H9 (cell line): ENCODE data around the gene ZNF431. TPM values are rescaled to one million over a fixed set of nuclear protein-coding genes. Genes with fewer than 3 reads are reported as not detected.

ENCODE experiments used
- DNase-seq: peaks from one replicate; pipeline ENCODE4 v3.0.0-alpha.2; 2017
- H2AFZ ChIP-seq: one replicate; pipeline ENCODE4 v1.6.1; 2013; ENCODE audit warnings: mild to moderate bottlenecking, low read length, control low read depth, moderate library complexity
- H2AK5ac ChIP-seq: 2 replicates; pipeline ENCODE4 v1.6.1; 2013; ENCODE audit warnings: low read length, control low read depth, mixed read lengths; ENCODE audit not compliant: insufficient read length
- H2BK120ac ChIP-seq: one replicate; pipeline ENCODE4 v1.6.1; 2013; ENCODE audit warnings: low read depth, mild to moderate bottlenecking, low read length, control low read depth, inconsistent platforms; ENCODE audit not compliant: poor library complexity, severe bottlenecking
- H2BK12ac ChIP-seq: 2 replicates; pipeline ENCODE4 v1.6.1; 2013; ENCODE audit warnings: low read length, control low read depth, mixed read lengths, low read depth; ENCODE audit not compliant: insufficient read length
- H2BK15ac ChIP-seq: 2 replicates; pipeline ENCODE4 v1.6.1; 2013; ENCODE audit warnings: low read depth, low read length, control low read depth
- H2BK20ac ChIP-seq: one replicate; pipeline ENCODE4 v1.6.1; 2013; ENCODE audit warnings: low read depth, mild to moderate bottlenecking, low read length, control low read depth, inconsistent platforms; ENCODE audit not compliant: poor library complexity, severe bottlenecking
- H2BK5ac ChIP-seq: 2 replicates; pipeline ENCODE4 v1.6.1; 2013; ENCODE audit warnings: low read length, control low read depth, mixed read lengths; ENCODE audit not compliant: insufficient read length
- H3K14ac ChIP-seq: 2 replicates; pipeline ENCODE4 v1.6.1; 2013; ENCODE audit warnings: low read length, control low read depth; ENCODE audit not compliant: insufficient read depth
- H3K18ac ChIP-seq: 2 replicates; pipeline ENCODE4 v1.6.1; 2013; ENCODE audit warnings: low read depth, mild to moderate bottlenecking, mixed read lengths, low read length, control low read depth; ENCODE audit not compliant: insufficient read length
- H3K23ac ChIP-seq: 2 replicates; pipeline ENCODE4 v1.6.1; 2013; ENCODE audit warnings: low read length, control low read depth, mixed read lengths, low read depth; ENCODE audit not compliant: insufficient read length
- H3K23me2 ChIP-seq: 2 replicates; pipeline ENCODE4 v1.6.1; 2013; ENCODE audit warnings: low read depth, mild to moderate bottlenecking, mixed read lengths, low read length, control low read depth; ENCODE audit not compliant: insufficient read length, poor library complexity, severe bottlenecking
- H3K27ac ChIP-seq: 2 replicates; pipeline ENCODE4 v1.5.1; 2013; ENCODE audit warnings: low read length, control low read depth, mixed read lengths, low read depth; ENCODE audit not compliant: insufficient read length
- H3K27me3 ChIP-seq: 2 replicates; pipeline ENCODE4 v1.6.1; 2013; ENCODE audit warnings: low read length, control low read depth, inconsistent platforms; ENCODE audit not compliant: insufficient read depth
- H3K4ac ChIP-seq: 2 replicates; pipeline ENCODE4 v1.6.1; 2013; ENCODE audit warnings: low read depth, mild to moderate bottlenecking, control low read depth, inconsistent platforms, low read length, moderate library complexity
- H3K4me1 ChIP-seq: 2 replicates; pipeline ENCODE4 v1.6.1; 2013; ENCODE audit warnings: low read length, control low read depth, inconsistent platforms; ENCODE audit not compliant: insufficient read depth
- H3K4me2 ChIP-seq: 2 replicates; pipeline ENCODE4 v1.6.1; 2013; ENCODE audit warnings: low read length, control low read depth, mixed read lengths; ENCODE audit not compliant: insufficient read length, insufficient read depth
- H3K56ac ChIP-seq: 2 replicates; pipeline ENCODE4 v1.6.1; 2013; ENCODE audit warnings: low read depth, mild to moderate bottlenecking, mixed read lengths, low read length, control low read depth; ENCODE audit not compliant: insufficient read length
- H3K79me1 ChIP-seq: 2 replicates; pipeline ENCODE4 v1.6.1; 2013; ENCODE audit warnings: low read depth, mild to moderate bottlenecking, moderate library complexity, low read length, control low read depth, inconsistent platforms; ENCODE audit not compliant: insufficient read depth, poor library complexity, severe bottlenecking
- H3K79me2 ChIP-seq: 2 replicates; pipeline ENCODE4 v1.6.1; 2013; ENCODE audit warnings: low read length, control low read depth, inconsistent platforms; ENCODE audit not compliant: insufficient read depth
- H3K9ac ChIP-seq: 2 replicates; pipeline ENCODE4 v1.6.1; 2013; ENCODE audit warnings: low read length, control low read depth, mixed read lengths; ENCODE audit not compliant: insufficient read length; ENCODE audit errors: extremely low read depth
- H3K9me3 ChIP-seq: one replicate; pipeline ENCODE4 v1.6.1; 2013; ENCODE audit warnings: low read depth, low read length, inconsistent platforms; ENCODE audit not compliant: control insufficient read depth
- H3T11ph ChIP-seq: one replicate; pipeline ENCODE4 v1.6.1; 2013; ENCODE audit warnings: mild to moderate bottlenecking, low read length, control low read depth, inconsistent platforms
- H4K20me1 ChIP-seq: one replicate; pipeline ENCODE4 v1.6.1; 2013; ENCODE audit not compliant: control insufficient read depth, insufficient read length, insufficient read depth
- H4K5ac ChIP-seq: 2 replicates; pipeline ENCODE4 v1.6.1; 2013; ENCODE audit warnings: low read depth, mild to moderate bottlenecking, mixed read lengths, low read length, control low read depth; ENCODE audit not compliant: insufficient read length
- H4K8ac ChIP-seq: replicated peaks from 2 replicates; pipeline ENCODE4 v1.6.1; 2013; ENCODE audit warnings: low read length, control low read depth, mixed read lengths, low read depth; ENCODE audit not compliant: insufficient read length
- H4K91ac ChIP-seq: 2 replicates; pipeline ENCODE4 v1.6.1; 2013; ENCODE audit warnings: low read depth, mild to moderate bottlenecking, moderate library complexity, mixed read lengths, low read length, control low read depth; ENCODE audit not compliant: insufficient read length
- H3K27ac Mint-ChIP-seq, 3 experiments: 2 replicates in 2 of 3; 3 replicates in 1 of 3; pipeline ENCODE4 v1.8.0; 2020 to 2021; ENCODE audit warnings: mixed read lengths in 3 of 3, mild to moderate bottlenecking in 1 of 3, moderate library complexity in 1 of 3
- H3K27me3 Mint-ChIP-seq: 2 replicates; pipeline ENCODE4 v1.8.0; 2021; ENCODE audit warnings: low read depth, mild to moderate bottlenecking, moderate library complexity, mixed read lengths
- H3K36me3 Mint-ChIP-seq, 3 experiments: 2 replicates in 2 of 3; 3 replicates in 1 of 3; pipeline ENCODE4 v1.8.0; 2020 to 2021; ENCODE audit warnings: low read depth in 3 of 3, mixed read lengths in 3 of 3; ENCODE audit not compliant: insufficient read depth in 1 of 3
- H3K4me1 Mint-ChIP-seq, 2 experiments: 2 replicates each; pipeline ENCODE4 v1.8.0; 2020; ENCODE audit warnings: mixed read lengths in 2 of 2
- H3K4me3 Mint-ChIP-seq, 2 experiments: 2 replicates in 1 of 2; 3 replicates in 1 of 2; pipeline ENCODE4 v1.8.0; 2020 to 2021; ENCODE audit warnings: mild to moderate bottlenecking in 2 of 2, mixed read lengths in 2 of 2, moderate library complexity in 1 of 2
- H3K9me3 Mint-ChIP-seq, 2 experiments: 2 replicates in 1 of 2; 3 replicates in 1 of 2; pipeline ENCODE4 v1.8.0; 2020; ENCODE audit warnings: mild to moderate bottlenecking in 2 of 2, mixed read lengths in 2 of 2, moderate library complexity in 1 of 2
- WGBS: extraction: QIAGEN DNeasy Blood & Tissue Kit; methylation state at CpG from one replicate; pipeline ENCODE4 v1.1.7; 2013; ENCODE audit warnings: missing lambda C conversion rate, low lambda C conversion rate, mixed read lengths; ENCODE audit not compliant: insufficient read length; ENCODE audit errors: extremely low coverage; 5-methylcytosine and 5-hydroxymethylcytosine counted together
- total RNA-seq: library from RNA; stranded (reverse); gene quantifications from 2 replicates; pipeline ENCODE4 v1.2.1, GENCODE V29; 2021
- TF ChIP-seq, protein P1 (sequence below): fragments of 200-600 bp; sonication (generic); conservative IDR thresholded peaks from 3 replicates; pipeline ENCODE4 v1.8.0; 2021; ENCODE audit warnings: antibody characterized with exemption, mild to moderate bottlenecking

The ZNF431 gene
- total RNA-seq, 1 experiment from 2014 or later, result 47.4 TPM

DNA sequence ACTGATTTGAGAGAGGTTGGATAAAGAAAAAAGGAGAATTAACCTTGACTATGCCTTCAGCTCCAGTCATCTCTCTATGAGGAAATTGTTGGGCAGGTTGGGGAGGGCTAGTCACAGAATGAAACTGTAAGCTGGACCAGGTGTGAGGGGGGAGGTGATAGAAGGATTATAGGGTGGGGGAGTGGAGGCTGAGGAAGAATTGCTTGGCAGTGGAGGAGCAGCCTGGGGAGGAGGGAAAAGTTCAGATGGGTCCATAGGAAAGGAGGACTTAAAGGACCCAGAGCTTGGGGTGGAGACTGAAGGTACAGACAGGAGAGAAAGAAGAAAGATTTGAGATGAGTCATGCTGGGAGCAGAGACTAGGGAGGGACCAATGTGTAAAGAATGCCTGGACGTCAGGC lies 8.2 kb upstream of the ZNF431 start:
- no peak overlapping the region for H3K27ac Mint-ChIP-seq
- no peak overlapping the region for H2BK12ac ChIP-seq
- no peak overlapping the region for H3T11ph ChIP-seq
- no peak overlapping the region for H4K91ac ChIP-seq
- H3K4me2 ChIP-seq, result no peak overlapping the region
- H3K27me3 Mint-ChIP-seq, result peaks cover 10% of the 10 kb centered on the region; the same call in 1 of the 2 replicates
- H3K36me3 Mint-ChIP-seq, result peaks cover 0 to 8% (median 2%) of the 10 kb centered on the region in 3 experiments; a peak in 3 of 7 replicates
- H3K27ac ChIP-seq, result no peak overlapping the region
- no peak overlapping the region for H3K9ac ChIP-seq
- no peak overlapping the region for H3K18ac ChIP-seq
- no peaks in the 10 kb centered on the region for H3K79me1 ChIP-seq
- H3K23ac ChIP-seq, result no peak overlapping the region
- H3K4ac ChIP-seq, result no peak overlapping the region
- H4K8ac ChIP-seq, result no peak overlapping the region
- H2AK5ac ChIP-seq, result no peak overlapping the region
- no peak overlapping the region for H2BK120ac ChIP-seq
- H3K4me3 Mint-ChIP-seq, result no peak overlapping the region
- H3K9me3 Mint-ChIP-seq, result peaks cover 5 to 12% of the 10 kb centered on the region in 2 experiments
- no CpG with 5 or more reads among the region's 1 CpG for WGBS
- no peaks in the 10 kb centered on the region for H4K20me1 ChIP-seq
- H3K9me3 ChIP-seq, result no peaks in the 10 kb centered on the region
- TF ChIP-seq, protein P1, sequence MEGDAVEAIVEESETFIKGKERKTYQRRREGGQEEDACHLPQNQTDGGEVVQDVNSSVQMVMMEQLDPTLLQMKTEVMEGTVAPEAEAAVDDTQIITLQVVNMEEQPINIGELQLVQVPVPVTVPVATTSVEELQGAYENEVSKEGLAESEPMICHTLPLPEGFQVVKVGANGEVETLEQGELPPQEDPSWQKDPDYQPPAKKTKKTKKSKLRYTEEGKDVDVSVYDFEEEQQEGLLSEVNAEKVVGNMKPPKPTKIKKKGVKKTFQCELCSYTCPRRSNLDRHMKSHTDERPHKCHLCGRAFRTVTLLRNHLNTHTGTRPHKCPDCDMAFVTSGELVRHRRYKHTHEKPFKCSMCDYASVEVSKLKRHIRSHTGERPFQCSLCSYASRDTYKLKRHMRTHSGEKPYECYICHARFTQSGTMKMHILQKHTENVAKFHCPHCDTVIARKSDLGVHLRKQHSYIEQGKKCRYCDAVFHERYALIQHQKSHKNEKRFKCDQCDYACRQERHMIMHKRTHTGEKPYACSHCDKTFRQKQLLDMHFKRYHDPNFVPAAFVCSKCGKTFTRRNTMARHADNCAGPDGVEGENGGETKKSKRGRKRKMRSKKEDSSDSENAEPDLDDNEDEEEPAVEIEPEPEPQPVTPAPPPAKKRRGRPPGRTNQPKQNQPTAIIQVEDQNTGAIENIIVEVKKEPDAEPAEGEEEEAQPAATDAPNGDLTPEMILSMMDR, result no peak
- no peaks in the 10 kb centered on the region for H3K23me2 ChIP-seq
- no peak for DNase-seq
- no peak overlapping the region for H4K5ac ChIP-seq
- no peak overlapping the region for H2BK5ac ChIP-seq
- H3K14ac ChIP-seq, result no peak overlapping the region
- H3K27me3 ChIP-seq, result no peaks in the 10 kb centered on the region
- H3K4me1 Mint-ChIP-seq, result peaks cover 22 to 26% of the 10 kb centered on the region in 2 experiments
- no peaks in the 10 kb centered on the region for H3K79me2 ChIP-seq
- H2BK15ac ChIP-seq, result no peak overlapping the region
- no peak overlapping the region for H2AFZ ChIP-seq
- no peak overlapping the region for H2BK20ac ChIP-seq
- H3K56ac ChIP-seq, result no peak overlapping the region
- H3K4me1 ChIP-seq, result no peaks in the 10 kb centered on the region
